ENCODE results near the gene SWT1. TPM values are rescaled to one million over a fixed set of nuclear protein-coding genes. Genes with fewer than 3 reads are reported as not detected.

The SWT1 gene
- total RNA-seq, 1 donor from 2014 or later: 2.4 TPM

GRCh38 chr1:185311589-185312225 lies 154.7 kb downstream of the SWT1 start:
- H3K4me3 ChIP-seq (ENCODE audit: low read depth, low read length): peak overlapping the region; percentile 91
- no peak for DNase-seq (ENCODE audit: low read depth)
- no peak for TF ChIP-seq CTCF (conservative IDR thresholded peaks at IDR 0.05; ENCODE audit: low read depth, low read length)

GRCh38 chr1:185312361-185313138 lies 155.6 kb downstream of the SWT1 start:
- DNase-seq (ENCODE audit: low read depth): no peak
- H3K4me3 ChIP-seq (ENCODE audit: low read depth, low read length): peak overlapping the region; percentile 91
- no peak for TF ChIP-seq CTCF (conservative IDR thresholded peaks at IDR 0.05; ENCODE audit: low read depth, low read length)

- no peak for TF ChIP-seq CTCF (conservative IDR thresholded peaks at IDR 0.05; ENCODE audit: low read depth, low read length)
- DNase-seq (ENCODE audit: low read depth): no peak
- H3K4me3 ChIP-seq (ENCODE audit: low read depth, low read length): peak overlapping the region; percentile 91
These were observed 157.4 kb downstream of the SWT1 start for GRCh38 chr1:185314411-185314810.

GRCh38 chr1:185315445-185316071 lies 158.6 kb downstream of the SWT1 start:
- H3K4me3 ChIP-seq (ENCODE audit: low read depth, low read length): peak overlapping the region; percentile 91
- DNase-seq (ENCODE audit: low read depth): no peak
- no peak for TF ChIP-seq CTCF (conservative IDR thresholded peaks at IDR 0.05; ENCODE audit: low read depth, low read length)

GRCh38 chr1:185316163-185317033 lies 159.4 kb downstream of the SWT1 start:
- peak; percentile 18 for TF ChIP-seq CTCF (conservative IDR thresholded peaks at IDR 0.05; ENCODE audit: low read depth, low read length)
- H3K4me3 ChIP-seq (ENCODE audit: low read depth, low read length): peak overlapping the region; percentile 91
- no peak for DNase-seq (ENCODE audit: low read depth)

GRCh38 chr1:185317034-185317885 lies 160.3 kb downstream of the SWT1 start, which contains the start of gene IVNS1ABP:
TSS of gene IVNS1ABP (minus strand) at chr1:185317243. CDS start at chr1:185309493, 7,750 bp downstream.
- TF ChIP-seq CTCF (conservative IDR thresholded peaks at IDR 0.05; ENCODE audit: low read depth, low read length): peak; percentile 36
- H3K4me3 ChIP-seq (ENCODE audit: low read depth, low read length): peak within 1 kb of the TSS; percentile 91
- DNase-seq (ENCODE audit: low read depth): peak; percentile 59

Measured in epithelial cell of proximal tubule (primary cell).